HG03432 (cell line): ENCODE measurements around the gene ZFHX3.

ENCODE experiments used
- ATAC-seq: cut with Tn5 transposase; IDR thresholded peaks from one replicate; pipeline ENCODE4 v1.9.1; 2021; ENCODE audit warnings: mild to moderate bottlenecking, moderate library complexity; ENCODE audit not compliant: unreplicated experiment

ZFHX3 gene

DNA sequence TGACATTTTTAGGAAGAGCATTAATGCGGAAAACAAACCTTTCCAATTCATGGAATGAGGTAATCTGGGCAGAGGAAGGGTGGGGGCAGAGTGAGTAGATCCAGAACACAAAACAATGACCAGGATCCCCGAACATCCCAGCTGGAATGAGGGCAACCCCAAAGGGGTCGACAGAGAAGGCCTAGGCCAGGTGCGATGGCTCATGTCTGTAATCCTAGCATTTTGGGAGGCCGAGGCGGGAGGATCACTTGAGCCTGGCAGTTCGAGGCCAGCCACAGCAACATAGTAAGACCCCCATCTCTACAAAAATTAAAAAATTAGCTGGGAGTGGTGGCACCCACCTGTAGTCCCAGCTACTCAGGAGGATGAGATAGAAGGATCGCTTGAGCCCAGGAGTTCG lies 64.7 kb downstream of the ZFHX3 start:
- ATAC-seq: no peak

DNA sequence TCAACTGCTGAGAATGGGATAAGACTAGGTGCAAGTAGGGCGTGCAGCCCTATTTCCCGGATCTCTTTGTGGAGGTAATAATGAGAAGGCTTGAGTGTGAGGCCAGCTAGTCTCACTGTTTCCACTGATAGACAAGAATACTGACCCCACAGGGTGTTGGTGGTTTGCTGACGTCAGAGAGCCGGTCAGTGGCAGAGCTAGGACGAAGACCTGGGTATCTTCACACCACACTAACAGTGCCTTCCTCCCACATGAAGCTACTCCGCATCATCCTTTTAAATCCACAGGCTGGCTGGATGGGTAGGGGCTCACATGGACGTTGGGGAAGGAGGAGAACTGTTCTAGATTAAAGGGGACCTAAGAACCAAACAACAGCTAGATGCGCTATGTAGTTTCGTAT lies 68.0 kb downstream of the ZFHX3 start:
- ATAC-seq: no peak

- no peak for ATAC-seq
These were observed 69.7 kb downstream of the ZFHX3 start for GRCh38 chr16:72978212-72978611.

- ATAC-seq: no peak
These were observed 70.8 kb downstream of the ZFHX3 start for GRCh38 chr16:72977127-72977526.

GRCh38 chr16:72976438-72977064 lies 71.4 kb downstream of the ZFHX3 start:
- ATAC-seq: no peak

- ATAC-seq: no peak
These were observed 72.0 kb downstream of the ZFHX3 start for GRCh38 chr16:72975809-72976437.

GRCh38 chr16:72974142-72974769 lies 73.7 kb downstream of the ZFHX3 start:
- no peak for ATAC-seq

GRCh38 chr16:72972878-72973571 lies 74.9 kb downstream of the ZFHX3 start:
- ATAC-seq: no peak

GRCh38 chr16:72971370-72971769 lies 76.6 kb downstream of the ZFHX3 start:
- no peak for ATAC-seq

- ATAC-seq: no peak
These were observed 77.3 kb downstream of the ZFHX3 start for GRCh38 chr16:72970656-72971055.

GRCh38 chr16:72969812-72970211 lies 78.1 kb downstream of the ZFHX3 start:
- no peak for ATAC-seq

- no peak for ATAC-seq
These were observed 78.8 kb downstream of the ZFHX3 start for GRCh38 chr16:72969146-72969545.

DNA sequence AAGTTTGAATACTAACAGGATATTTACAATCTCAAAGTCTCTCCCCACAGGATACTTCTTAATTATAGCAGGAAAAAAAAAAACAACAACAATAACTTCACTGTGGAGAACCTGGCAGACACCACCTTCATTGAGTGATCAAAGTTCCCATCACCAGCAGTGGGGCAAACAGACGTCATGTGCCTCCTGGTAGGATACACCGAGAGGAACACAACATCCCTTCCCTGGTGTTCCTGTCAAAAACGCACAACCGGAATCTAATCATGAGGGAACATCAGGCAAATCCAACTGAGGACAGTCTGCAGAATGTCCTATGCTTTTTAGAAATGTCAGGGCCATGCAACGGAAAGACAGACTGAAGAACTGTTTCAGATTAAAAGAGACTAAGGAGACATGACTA lies 80.0 kb downstream of the ZFHX3 start:
- ATAC-seq: no peak

- no peak for ATAC-seq
These were observed 84.2 kb downstream of the ZFHX3 start for GRCh38 chr16:72963533-72964315.

- ATAC-seq: no peak
These were observed 85.6 kb downstream of the ZFHX3 start for GRCh38 chr16:72962347-72962746.

DNA sequence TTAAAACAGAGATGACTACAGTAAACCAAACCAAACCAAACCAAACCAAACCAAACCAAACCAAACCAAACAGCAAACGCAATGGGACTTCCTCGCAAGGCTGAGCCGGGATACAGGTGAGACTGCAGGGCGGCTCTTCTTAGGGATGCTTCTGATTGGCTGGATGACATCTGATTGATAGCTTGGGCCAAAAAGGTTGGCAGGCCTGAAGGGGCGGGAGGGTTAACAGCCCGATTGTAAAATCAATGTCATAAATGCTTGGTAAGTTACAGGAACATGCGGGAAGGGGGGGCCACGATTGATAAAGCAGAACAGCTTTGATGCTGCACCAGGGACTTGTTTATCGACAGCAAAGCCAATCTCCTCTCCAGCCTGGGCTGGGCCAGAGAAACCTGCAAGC lies 86.1 kb downstream of the ZFHX3 start:
- ATAC-seq: no peak

GRCh38 chr16:72961115-72961832 lies 86.7 kb downstream of the ZFHX3 start:
- ATAC-seq: no peak

GRCh38 chr16:72960101-72960500 lies 87.8 kb downstream of the ZFHX3 start:
- ATAC-seq: no peak

GRCh38 chr16:72959301-72959996 lies 88.5 kb downstream of the ZFHX3 start:
- ATAC-seq: no peak
